Body of pancreas (tissue), 4 donors: ENCODE results near the gene MAST4.

Experiments used
- CTCF ChIP-seq, 7 experiments: fragments of 450-650 bp in 4 of 7; fragments of 200-600 bp in 3 of 7; sonication (generic) in 3 of 7; IDR thresholded peaks; one replicate each; pipeline ENCODE4 v1.5.1; 2016 to 2019; ENCODE audit warnings: antibody characterized with exemption in 7 of 7
- POLR2A ChIP-seq, 3 donors: fragments of 450-650 bp; IDR thresholded peaks; one replicate each; pipeline ENCODE4 v1.6.1; 2016; ENCODE audit warnings: antibody characterized with exemption in 3 of 3, mild to moderate bottlenecking in 2 of 3

GRCh38 chr5:67005737-67006499 is 409.7 kb downstream of the MAST4 start:
- no peak for TF ChIP-seq POLR2A (IDR thresholded peaks at IDR 0.05)
- no peak for TF ChIP-seq CTCF (IDR thresholded peaks at IDR 0.05)
